AG09309 (cell line): ENCODE results near the gene PKLR.
A peak's percentile ranks its signal among the peaks of the same experiment; 100 is the strongest.

ENCODE experiments used
- DNase-seq: peaks from one replicate; pipeline ENCODE4 v3.0.0-alpha.2; 2010; ENCODE audit warnings: low read depth
- H3K4me3 ChIP-seq: 2 replicates; pipeline ENCODE4 v1.5.1; 2011; ENCODE audit warnings: mild to moderate bottlenecking, low read depth, low read length, moderate library complexity; ENCODE audit not compliant: control insufficient read depth
- CTCF ChIP-seq: IDR thresholded peaks from 2 replicates; pipeline ENCODE4 v1.5.1; 2011; ENCODE audit warnings: mild to moderate bottlenecking, low read depth, low read length, inconsistent platforms; ENCODE audit not compliant: insufficient read depth, control insufficient read depth; ENCODE audit errors: missing control alignments

The PKLR gene

GRCh38 chr1:155326631-155327037, 25.4 kb upstream of the PKLR start:
- DNase-seq = no peak
- H3K4me3 ChIP-seq = no peak overlapping the region
- TF ChIP-seq CTCF = no peak

GRCh38 chr1:155326020-155326526, 24.8 kb upstream of the PKLR start:
- no peak for DNase-seq
- no peak for TF ChIP-seq CTCF
- no peak overlapping the region for H3K4me3 ChIP-seq

- no peak for DNase-seq
- H3K4me3 ChIP-seq = peak overlapping the region; percentile 98
- TF ChIP-seq CTCF = no peak
Measured at GRCh38 chr1:155325603-155325893, 24.3 kb upstream of the PKLR start.

- peak overlapping the region; percentile 98 for H3K4me3 ChIP-seq
- peak; percentile 60 for TF ChIP-seq CTCF
- no peak for DNase-seq
Measured at GRCh38 chr1:155324717-155325602, 23.7 kb upstream of the PKLR start.

GRCh38 chr1:155324037-155324716, 22.9 kb upstream of the PKLR start:
- DNase-seq = peak; percentile 83
- H3K4me3 ChIP-seq = peak overlapping the region; percentile 98
- no peak for TF ChIP-seq CTCF

DNA sequence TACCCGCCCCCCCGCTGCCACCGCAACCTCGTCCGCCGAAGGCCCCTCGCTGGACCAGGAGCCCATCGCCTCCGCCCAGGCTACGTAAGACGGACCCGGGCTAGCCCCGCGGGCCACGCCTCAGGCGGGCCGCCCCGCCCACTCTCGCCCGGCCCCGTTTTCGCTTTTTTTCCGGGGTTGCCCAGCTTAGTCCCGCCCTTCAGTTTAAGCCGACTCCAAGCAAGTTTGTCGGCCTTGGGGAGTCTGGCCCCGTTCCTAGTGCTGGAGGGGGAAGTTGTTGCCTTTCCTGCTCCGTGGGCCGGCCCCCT, 22.4 kb upstream of the PKLR start:
- no peak for TF ChIP-seq CTCF
- DNase-seq = peak; percentile 71
- peak overlapping the region; percentile 98 for H3K4me3 ChIP-seq
